H9 (cell line): ENCODE measurements around the gene FGFR3. TPM values are rescaled to one million over a fixed set of nuclear protein-coding genes. Genes with fewer than 3 reads are reported as not detected.
A peak's percentile ranks its signal among the peaks of the same experiment; 100 is the strongest.
"Not testable (repeated sequence)": the region's sequence is repeated elsewhere in the genome, so short reads cannot be mapped to it uniquely, and the experiment has no call there.

Experiments used
- DNase-seq: peaks from one replicate; pipeline ENCODE4 v3.0.0-alpha.2; 2017
- H2AFZ ChIP-seq: one replicate; pipeline ENCODE4 v1.6.1; 2013; ENCODE audit warnings: mild to moderate bottlenecking, low read length, control low read depth, moderate library complexity
- H2AK5ac ChIP-seq: 2 replicates; pipeline ENCODE4 v1.6.1; 2013; ENCODE audit warnings: low read length, control low read depth, mixed read lengths; ENCODE audit not compliant: insufficient read length
- H2BK120ac ChIP-seq: one replicate; pipeline ENCODE4 v1.6.1; 2013; ENCODE audit warnings: low read depth, mild to moderate bottlenecking, low read length, control low read depth, inconsistent platforms; ENCODE audit not compliant: poor library complexity, severe bottlenecking
- H2BK12ac ChIP-seq: 2 replicates; pipeline ENCODE4 v1.6.1; 2013; ENCODE audit warnings: low read length, control low read depth, mixed read lengths, low read depth; ENCODE audit not compliant: insufficient read length
- H2BK15ac ChIP-seq: 2 replicates; pipeline ENCODE4 v1.6.1; 2013; ENCODE audit warnings: low read depth, low read length, control low read depth
- H2BK20ac ChIP-seq: one replicate; pipeline ENCODE4 v1.6.1; 2013; ENCODE audit warnings: low read depth, mild to moderate bottlenecking, low read length, control low read depth, inconsistent platforms; ENCODE audit not compliant: poor library complexity, severe bottlenecking
- H2BK5ac ChIP-seq: 2 replicates; pipeline ENCODE4 v1.6.1; 2013; ENCODE audit warnings: low read length, control low read depth, mixed read lengths; ENCODE audit not compliant: insufficient read length
- H3K14ac ChIP-seq: 2 replicates; pipeline ENCODE4 v1.6.1; 2013; ENCODE audit warnings: low read length, control low read depth; ENCODE audit not compliant: insufficient read depth
- H3K18ac ChIP-seq: 2 replicates; pipeline ENCODE4 v1.6.1; 2013; ENCODE audit warnings: low read depth, mild to moderate bottlenecking, mixed read lengths, low read length, control low read depth; ENCODE audit not compliant: insufficient read length
- H3K23ac ChIP-seq: 2 replicates; pipeline ENCODE4 v1.6.1; 2013; ENCODE audit warnings: low read length, control low read depth, mixed read lengths, low read depth; ENCODE audit not compliant: insufficient read length
- H3K23me2 ChIP-seq: 2 replicates; pipeline ENCODE4 v1.6.1; 2013; ENCODE audit warnings: low read depth, mild to moderate bottlenecking, mixed read lengths, low read length, control low read depth; ENCODE audit not compliant: insufficient read length, poor library complexity, severe bottlenecking
- H3K27ac ChIP-seq: 2 replicates; pipeline ENCODE4 v1.5.1; 2013; ENCODE audit warnings: low read length, control low read depth, mixed read lengths, low read depth; ENCODE audit not compliant: insufficient read length
- H3K27me3 ChIP-seq: 2 replicates; pipeline ENCODE4 v1.6.1; 2013; ENCODE audit warnings: low read length, control low read depth, inconsistent platforms; ENCODE audit not compliant: insufficient read depth
- H3K4ac ChIP-seq: 2 replicates; pipeline ENCODE4 v1.6.1; 2013; ENCODE audit warnings: low read depth, mild to moderate bottlenecking, control low read depth, inconsistent platforms, low read length, moderate library complexity
- H3K4me1 ChIP-seq: 2 replicates; pipeline ENCODE4 v1.6.1; 2013; ENCODE audit warnings: low read length, control low read depth, inconsistent platforms; ENCODE audit not compliant: insufficient read depth
- H3K4me2 ChIP-seq: 2 replicates; pipeline ENCODE4 v1.6.1; 2013; ENCODE audit warnings: low read length, control low read depth, mixed read lengths; ENCODE audit not compliant: insufficient read length, insufficient read depth
- H3K56ac ChIP-seq: 2 replicates; pipeline ENCODE4 v1.6.1; 2013; ENCODE audit warnings: low read depth, mild to moderate bottlenecking, mixed read lengths, low read length, control low read depth; ENCODE audit not compliant: insufficient read length
- H3K79me1 ChIP-seq: 2 replicates; pipeline ENCODE4 v1.6.1; 2013; ENCODE audit warnings: low read depth, mild to moderate bottlenecking, moderate library complexity, low read length, control low read depth, inconsistent platforms; ENCODE audit not compliant: insufficient read depth, poor library complexity, severe bottlenecking
- H3K79me2 ChIP-seq: 2 replicates; pipeline ENCODE4 v1.6.1; 2013; ENCODE audit warnings: low read length, control low read depth, inconsistent platforms; ENCODE audit not compliant: insufficient read depth
- H3K9ac ChIP-seq: 2 replicates; pipeline ENCODE4 v1.6.1; 2013; ENCODE audit warnings: low read length, control low read depth, mixed read lengths; ENCODE audit not compliant: insufficient read length; ENCODE audit errors: extremely low read depth
- H3K9me3 ChIP-seq: one replicate; pipeline ENCODE4 v1.6.1; 2013; ENCODE audit warnings: low read depth, low read length, inconsistent platforms; ENCODE audit not compliant: control insufficient read depth
- H3T11ph ChIP-seq: one replicate; pipeline ENCODE4 v1.6.1; 2013; ENCODE audit warnings: mild to moderate bottlenecking, low read length, control low read depth, inconsistent platforms
- H4K20me1 ChIP-seq: one replicate; pipeline ENCODE4 v1.6.1; 2013; ENCODE audit not compliant: control insufficient read depth, insufficient read length, insufficient read depth
- H4K5ac ChIP-seq: 2 replicates; pipeline ENCODE4 v1.6.1; 2013; ENCODE audit warnings: low read depth, mild to moderate bottlenecking, mixed read lengths, low read length, control low read depth; ENCODE audit not compliant: insufficient read length
- H4K8ac ChIP-seq: replicated peaks from 2 replicates; pipeline ENCODE4 v1.6.1; 2013; ENCODE audit warnings: low read length, control low read depth, mixed read lengths, low read depth; ENCODE audit not compliant: insufficient read length
- H4K91ac ChIP-seq: 2 replicates; pipeline ENCODE4 v1.6.1; 2013; ENCODE audit warnings: low read depth, mild to moderate bottlenecking, moderate library complexity, mixed read lengths, low read length, control low read depth; ENCODE audit not compliant: insufficient read length
- H3K27ac Mint-ChIP-seq, 3 experiments: 2 replicates in 2 of 3; 3 replicates in 1 of 3; pipeline ENCODE4 v1.8.0; 2020 to 2021; ENCODE audit warnings: mixed read lengths in 3 of 3, mild to moderate bottlenecking in 1 of 3, moderate library complexity in 1 of 3
- H3K27me3 Mint-ChIP-seq: 2 replicates; pipeline ENCODE4 v1.8.0; 2021; ENCODE audit warnings: low read depth, mild to moderate bottlenecking, moderate library complexity, mixed read lengths
- H3K36me3 Mint-ChIP-seq, 3 experiments: 2 replicates in 2 of 3; 3 replicates in 1 of 3; pipeline ENCODE4 v1.8.0; 2020 to 2021; ENCODE audit warnings: low read depth in 3 of 3, mixed read lengths in 3 of 3; ENCODE audit not compliant: insufficient read depth in 1 of 3
- H3K4me1 Mint-ChIP-seq, 2 experiments: 2 replicates each; pipeline ENCODE4 v1.8.0; 2020; ENCODE audit warnings: mixed read lengths in 2 of 2
- H3K4me3 Mint-ChIP-seq, 2 experiments: 2 replicates in 1 of 2; 3 replicates in 1 of 2; pipeline ENCODE4 v1.8.0; 2020 to 2021; ENCODE audit warnings: mild to moderate bottlenecking in 2 of 2, mixed read lengths in 2 of 2, moderate library complexity in 1 of 2
- H3K9me3 Mint-ChIP-seq, 2 experiments: 2 replicates in 1 of 2; 3 replicates in 1 of 2; pipeline ENCODE4 v1.8.0; 2020; ENCODE audit warnings: mild to moderate bottlenecking in 2 of 2, mixed read lengths in 2 of 2, moderate library complexity in 1 of 2
- CTCF ChIP-seq: fragments of 200-600 bp; sonication (generic); conservative IDR thresholded peaks from 3 replicates; pipeline ENCODE4 v1.8.0; 2021; ENCODE audit warnings: antibody characterized with exemption, mild to moderate bottlenecking
- WGBS: extraction: QIAGEN DNeasy Blood & Tissue Kit; methylation state at CpG from one replicate; pipeline ENCODE4 v1.1.7; 2013; ENCODE audit warnings: missing lambda C conversion rate, low lambda C conversion rate, mixed read lengths; ENCODE audit not compliant: insufficient read length; ENCODE audit errors: extremely low coverage; 5-methylcytosine and 5-hydroxymethylcytosine counted together
- total RNA-seq: library from RNA; stranded (reverse); gene quantifications from 2 replicates; pipeline ENCODE4 v1.2.1, GENCODE V29; 2021

Gene FGFR3
- total RNA-seq, 1 experiment from 2014 or later, result 75.7 TPM

DNA sequence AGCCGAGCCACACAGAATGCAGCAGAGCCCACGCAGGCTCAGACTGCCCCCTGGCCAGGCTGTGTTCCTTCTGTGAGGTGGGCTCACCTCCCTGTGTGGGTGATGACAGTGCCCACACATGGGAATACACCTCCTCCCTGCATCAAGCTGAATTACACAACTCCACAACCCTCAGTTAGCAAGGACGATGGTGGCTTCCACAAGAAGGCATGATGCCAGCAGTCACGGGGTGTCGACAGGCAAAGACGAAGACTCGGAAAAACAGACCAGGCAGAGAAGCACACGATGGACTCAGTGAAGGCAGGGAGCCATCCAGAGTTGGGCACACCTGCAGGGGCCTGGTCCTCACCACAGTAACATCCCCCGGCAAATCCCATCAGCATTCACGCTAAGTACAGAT, 50.8 kb downstream of the FGFR3 start:
- no peaks in the 10 kb centered on the region for H3K79me2 ChIP-seq
- no peak overlapping the region for H3K56ac ChIP-seq
- no peaks in the 10 kb centered on the region for H3K9me3 ChIP-seq
- peaks cover 23 to 61% (median 42%) of the 10 kb centered on the region in 3 experiments; a peak in 6 of 7 replicates for H3K36me3 Mint-ChIP-seq
- no peaks in the 10 kb centered on the region for H3K79me1 ChIP-seq
- H3K4me3 Mint-ChIP-seq, result no peak overlapping the region
- no peak overlapping the region for H4K8ac ChIP-seq
- H2BK12ac ChIP-seq, result no peak overlapping the region
- H3K27me3 ChIP-seq, result no peaks in the 10 kb centered on the region
- no peaks in the 10 kb centered on the region for H4K20me1 ChIP-seq
- no CpG with 5 or more reads among the region's 10 CpGs for WGBS
- no peak overlapping the region for H2AK5ac ChIP-seq
- no peak overlapping the region for H3K23ac ChIP-seq
- H3K27me3 Mint-ChIP-seq, result no peaks in the 10 kb centered on the region
- no peaks in the 10 kb centered on the region for H3K4me1 Mint-ChIP-seq
- no peak overlapping the region for H3K18ac ChIP-seq
- no peaks in the 10 kb centered on the region for H3K23me2 ChIP-seq
- DNase-seq, result no peak
- no peak overlapping the region for H3K27ac ChIP-seq
- H3K4me2 ChIP-seq, result no peak overlapping the region
- no peak overlapping the region for H3K14ac ChIP-seq
- no peaks in the 10 kb centered on the region for H3K9me3 Mint-ChIP-seq
- H2BK5ac ChIP-seq, result no peak overlapping the region
- H3T11ph ChIP-seq, result no peak overlapping the region
- H4K5ac ChIP-seq, result no peak overlapping the region
- no peak overlapping the region for H3K9ac ChIP-seq
- H2BK20ac ChIP-seq, result no peak overlapping the region
- no peaks in the 10 kb centered on the region for H3K4me1 ChIP-seq
- TF ChIP-seq CTCF, result no peak
- no peak overlapping the region for H2BK120ac ChIP-seq
- no peak overlapping the region for H2AFZ ChIP-seq
- peak overlapping the region in 2 of 3 experiments; percentile 20 to 27; a peak in 1 of 7 replicates for H3K27ac Mint-ChIP-seq
- no peak overlapping the region for H4K91ac ChIP-seq
- no peak overlapping the region for H2BK15ac ChIP-seq
- H3K4ac ChIP-seq, result no peak overlapping the region

GRCh38 chr4:1844618-1845017, 51.5 kb downstream of the FGFR3 start:
- H4K20me1 ChIP-seq, result not testable (repeated sequence)
- H3K36me3 Mint-ChIP-seq, result peaks cover 18 to 55% (median 34%) of the 10 kb centered on the region in 3 experiments; a peak in 5 of 7 replicates

More at GRCh38 chr4:1844618-1845017, 51.5 kb downstream of the FGFR3 start:
- not testable (repeated sequence) for H3K4me2 ChIP-seq, H2AK5ac ChIP-seq, H4K5ac ChIP-seq, H3K79me2 ChIP-seq, H3K18ac ChIP-seq, H3K9me3 ChIP-seq, H2BK12ac ChIP-seq, H3K9ac ChIP-seq, H2AFZ ChIP-seq, H3K4ac ChIP-seq, H2BK15ac ChIP-seq, H3K27ac ChIP-seq, H3K4me1 Mint-ChIP-seq, H4K91ac ChIP-seq, H3K79me1 ChIP-seq, DNase-seq, H3K23me2 ChIP-seq, H3K14ac ChIP-seq, H3K56ac ChIP-seq, H4K8ac ChIP-seq, H3K23ac ChIP-seq, H2BK20ac ChIP-seq, H3K27me3 Mint-ChIP-seq, H3T11ph ChIP-seq, H3K27me3 ChIP-seq, H2BK5ac ChIP-seq, H3K27ac Mint-ChIP-seq, H2BK120ac ChIP-seq, H3K4me3 Mint-ChIP-seq, H3K4me1 ChIP-seq, H3K9me3 Mint-ChIP-seq
- no CpG with 5 or more reads among the region's 10 CpGs for WGBS
